Glomerular endothelial cell (primary cell): Measurements from ENCODE around the gene PRRX1. TPM values are rescaled to one million over a fixed set of nuclear protein-coding genes. Genes with fewer than 3 reads are reported as not detected.

Experiments used
- DNase-seq: peaks from one replicate; pipeline ENCODE4 v3.0.0-alpha.2; 2011; ENCODE audit warnings: low read depth, low spot score; ENCODE audit errors: extremely low read depth
- total RNA-seq: library from RNA; depleted of rRNA; stranded (reverse); fragments of >200 nt; gene quantifications from 2 replicates; pipeline ENCODE4 v1.2.3, GENCODE V29; 2015

Gene PRRX1
- total RNA-seq, 1 donor from 2014 or later, result 0.93 TPM

- no peak for DNase-seq
Observed at GRCh38 chr1:170686291-170686690, 22.4 kb downstream of the PRRX1 start.

DNA sequence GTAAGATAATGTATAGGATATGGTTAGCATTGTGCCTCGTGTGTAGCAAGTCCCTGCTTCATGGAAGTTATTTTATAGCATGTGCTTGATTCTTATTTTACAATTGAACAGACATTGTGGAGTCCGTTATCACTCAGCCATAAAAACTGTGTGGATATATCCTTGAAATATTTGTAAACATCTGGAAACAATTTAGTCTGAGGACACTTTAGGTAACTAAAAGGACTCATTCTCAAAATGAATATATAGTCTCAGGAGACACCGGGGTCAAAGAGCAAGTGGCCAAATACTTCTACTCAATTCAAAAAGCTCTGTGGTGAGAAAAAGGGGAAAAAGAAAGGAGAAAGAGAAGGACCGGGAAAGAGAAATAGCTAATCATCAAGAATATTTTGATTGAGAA is 23.7 kb downstream of the PRRX1 start:
- no peak for DNase-seq

- no peak for DNase-seq
Observed at GRCh38 chr1:170691258-170691657, 27.3 kb downstream of the PRRX1 start.

DNA sequence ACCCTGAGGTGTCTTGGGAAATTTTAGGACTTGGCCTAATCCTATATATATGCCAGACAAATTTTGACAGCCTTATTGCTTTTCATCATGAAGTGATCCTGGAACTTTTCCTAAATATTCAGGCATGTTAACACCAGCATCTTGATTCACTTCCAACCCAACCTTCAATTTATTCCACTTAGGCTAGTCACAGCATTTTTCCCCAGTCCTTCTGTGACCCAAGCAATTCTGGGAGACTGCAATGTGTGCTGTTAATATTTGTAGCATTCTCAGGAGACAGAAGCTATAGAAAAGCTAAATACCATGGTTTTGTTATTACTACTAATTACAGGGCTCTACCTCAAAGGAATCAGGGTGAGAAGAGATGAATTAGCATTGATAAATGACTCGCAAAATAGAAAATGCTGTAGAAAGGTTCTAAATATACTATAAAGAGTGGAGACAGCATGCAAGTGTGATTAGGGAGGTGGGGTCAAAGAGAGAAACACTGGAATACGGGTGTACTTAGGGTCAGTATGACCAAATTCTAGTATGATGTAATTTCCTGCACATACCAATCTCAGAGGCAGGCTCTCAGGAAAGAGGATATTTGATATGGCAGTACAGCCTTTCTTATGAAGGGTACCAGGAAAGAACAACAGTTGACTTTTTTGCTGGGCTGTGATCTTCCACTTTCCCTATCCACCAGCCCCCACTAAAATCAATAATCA is 29.1 kb downstream of the PRRX1 start:
- no peak for DNase-seq

GRCh38 chr1:170694172-170694926 is 30.4 kb downstream of the PRRX1 start:
- no peak for DNase-seq

- DNase-seq, result no peak
Observed at GRCh38 chr1:170695955-170696590, 32.1 kb downstream of the PRRX1 start.

- DNase-seq, result no peak
Observed at GRCh38 chr1:170696591-170697290, 32.8 kb downstream of the PRRX1 start.

- DNase-seq, result no peak
Observed at GRCh38 chr1:170697316-170697715, 33.4 kb downstream of the PRRX1 start.

DNA sequence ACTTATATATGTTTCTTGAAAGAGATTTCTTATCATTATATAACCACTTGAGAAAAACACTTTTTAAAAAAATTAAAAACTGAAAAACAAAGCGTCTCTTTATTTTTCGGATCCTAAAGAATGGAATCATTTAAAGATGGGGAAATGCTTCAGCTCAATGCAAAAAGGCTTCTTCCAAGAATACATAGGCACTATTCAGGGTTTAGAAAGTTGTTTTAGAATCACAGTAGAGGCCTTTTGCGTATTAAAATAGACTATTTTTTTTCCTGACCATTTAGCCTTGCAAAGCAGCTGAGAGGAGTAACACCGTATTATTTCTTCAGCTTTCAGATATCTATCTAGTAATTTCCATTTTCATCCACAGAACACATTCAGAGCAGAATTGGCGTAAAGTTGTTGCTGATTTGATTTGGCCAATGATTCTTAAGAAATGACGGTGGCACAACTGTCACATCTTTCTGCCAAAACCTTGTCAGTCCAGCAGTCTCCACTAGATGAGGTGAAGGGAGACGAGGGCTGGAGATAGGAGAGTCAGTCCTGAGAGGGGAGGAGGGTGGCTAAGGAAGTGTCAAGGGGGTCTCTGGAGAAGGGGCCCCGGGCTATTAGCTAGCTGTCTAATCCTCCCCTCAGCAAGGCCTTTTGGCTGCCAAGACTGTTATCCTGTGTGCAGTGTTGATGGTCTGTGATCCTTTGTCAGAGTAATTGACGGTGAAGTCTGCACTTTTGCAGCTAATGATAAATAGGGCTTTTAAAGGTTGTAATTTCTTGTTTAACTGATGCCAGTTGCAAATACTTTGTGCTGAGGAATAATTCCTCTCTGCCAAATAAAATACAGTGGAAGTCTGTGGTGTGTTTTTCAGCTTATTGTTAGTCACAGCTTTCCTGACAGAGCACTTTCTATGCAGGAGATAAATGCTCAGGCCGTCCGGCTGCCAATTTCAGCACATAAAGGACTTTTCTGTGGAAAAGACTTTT is 34.7 kb downstream of the PRRX1 start:
- DNase-seq, result no peak

- no peak for DNase-seq
Observed at GRCh38 chr1:170699696-170700095, 35.8 kb downstream of the PRRX1 start.

GRCh38 chr1:170700842-170701615 is 37.1 kb downstream of the PRRX1 start:
- no peak for DNase-seq

GRCh38 chr1:170701962-170702361 is 38.0 kb downstream of the PRRX1 start:
- DNase-seq, result no peak

DNA sequence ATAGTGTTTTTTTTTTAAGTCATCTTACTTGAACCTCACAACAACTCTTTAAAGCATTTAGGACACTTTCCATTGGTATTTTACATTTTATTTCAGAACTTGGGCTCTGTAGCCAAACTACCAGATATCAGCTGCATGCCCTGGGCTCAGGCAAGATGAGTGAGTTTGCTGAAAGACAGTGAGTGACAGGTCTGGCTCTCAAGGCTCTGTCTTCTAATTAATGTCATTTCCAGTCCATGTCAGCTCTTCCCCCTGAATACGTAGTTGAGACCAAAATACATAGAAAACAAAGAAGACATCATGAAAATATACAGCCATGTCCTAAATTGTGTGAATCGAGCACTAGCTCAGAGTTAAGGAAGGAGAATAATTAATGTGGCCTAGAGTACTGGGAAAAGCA is 39.7 kb downstream of the PRRX1 start:
- DNase-seq, result no peak

GRCh38 chr1:170704256-170704655 is 40.3 kb downstream of the PRRX1 start:
- no peak for DNase-seq

DNA sequence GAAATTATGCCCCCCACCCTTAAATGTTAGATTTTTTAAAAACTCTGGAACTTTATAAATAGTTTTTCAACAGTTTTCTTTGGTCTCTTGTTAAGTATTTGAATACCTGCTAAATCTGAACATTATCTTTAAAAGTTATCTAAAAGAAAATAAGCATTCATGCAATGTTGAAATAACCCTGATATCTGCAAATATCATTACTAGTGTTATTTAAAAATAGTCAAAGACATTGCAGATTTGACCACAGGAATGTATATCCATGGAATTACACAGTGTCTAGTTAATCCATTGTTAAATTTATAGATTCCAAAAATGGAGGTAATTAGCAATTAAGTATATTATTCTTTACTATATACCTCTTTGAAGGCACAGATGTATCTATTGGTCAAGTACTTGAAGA is 42.0 kb downstream of the PRRX1 start:
- no peak for DNase-seq

GRCh38 chr1:170707117-170707516 is 43.2 kb downstream of the PRRX1 start:
- no peak for DNase-seq

DNA sequence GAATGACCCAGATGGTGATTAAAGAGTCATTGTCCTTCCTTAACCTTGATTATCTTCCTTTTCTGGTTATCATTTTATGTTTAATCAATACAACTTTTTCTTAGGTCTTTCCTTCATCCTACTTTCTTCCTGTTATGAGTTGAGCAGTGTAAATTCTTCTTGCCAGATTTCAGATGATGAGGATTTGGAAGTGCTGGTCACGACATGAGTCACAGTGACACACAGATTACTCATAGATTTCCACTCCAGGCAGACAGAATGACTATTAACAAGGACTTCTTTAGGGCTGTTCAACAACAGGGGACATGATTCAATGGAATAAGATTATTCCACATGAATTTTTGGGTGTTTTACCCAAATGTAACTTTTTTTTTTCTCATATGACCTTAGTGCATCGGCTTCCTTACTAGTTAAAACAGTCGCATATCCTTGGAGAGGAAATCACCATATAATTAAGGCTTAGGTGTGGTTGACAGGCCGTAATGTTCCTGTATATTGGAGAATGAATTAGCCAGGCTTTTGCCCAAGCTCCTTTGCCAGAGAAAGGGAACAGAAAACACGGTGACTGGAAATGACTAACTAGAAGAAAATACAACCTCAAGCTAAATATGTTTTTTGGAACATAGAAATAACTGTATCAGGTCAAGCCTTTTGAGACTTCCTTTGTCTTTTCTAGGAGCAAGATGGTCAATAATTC is 44.2 kb downstream of the PRRX1 start:
- peak; percentile 78 for DNase-seq

GRCh38 chr1:170711682-170712081 is 47.8 kb downstream of the PRRX1 start:
- no peak for DNase-seq

DNA sequence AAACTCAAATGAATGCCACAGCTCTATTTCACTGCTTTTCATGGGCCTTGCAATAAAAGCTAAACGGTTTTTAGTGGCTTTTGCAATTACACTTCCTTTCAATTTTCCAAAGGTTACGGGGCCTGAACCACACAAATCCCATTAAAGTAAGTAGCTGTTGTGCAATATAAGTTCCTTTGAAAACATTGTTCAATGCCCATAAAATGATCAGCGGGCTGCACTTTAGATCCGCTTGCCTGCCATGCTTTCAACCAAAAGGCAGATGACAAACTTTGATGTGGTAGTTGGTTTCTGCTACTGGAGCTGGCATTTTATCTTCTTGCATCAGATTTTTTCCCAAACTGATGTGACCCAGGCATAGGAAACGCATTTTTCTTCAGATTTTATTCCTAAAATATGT is 50.2 kb downstream of the PRRX1 start:
- DNase-seq, result no peak
